ENCODE measurements around the gene CTSV.
"Not testable (repeated sequence)": the region's sequence is repeated elsewhere in the genome, so short reads cannot be mapped to it uniquely, and the experiment has no call there.

DNA sequence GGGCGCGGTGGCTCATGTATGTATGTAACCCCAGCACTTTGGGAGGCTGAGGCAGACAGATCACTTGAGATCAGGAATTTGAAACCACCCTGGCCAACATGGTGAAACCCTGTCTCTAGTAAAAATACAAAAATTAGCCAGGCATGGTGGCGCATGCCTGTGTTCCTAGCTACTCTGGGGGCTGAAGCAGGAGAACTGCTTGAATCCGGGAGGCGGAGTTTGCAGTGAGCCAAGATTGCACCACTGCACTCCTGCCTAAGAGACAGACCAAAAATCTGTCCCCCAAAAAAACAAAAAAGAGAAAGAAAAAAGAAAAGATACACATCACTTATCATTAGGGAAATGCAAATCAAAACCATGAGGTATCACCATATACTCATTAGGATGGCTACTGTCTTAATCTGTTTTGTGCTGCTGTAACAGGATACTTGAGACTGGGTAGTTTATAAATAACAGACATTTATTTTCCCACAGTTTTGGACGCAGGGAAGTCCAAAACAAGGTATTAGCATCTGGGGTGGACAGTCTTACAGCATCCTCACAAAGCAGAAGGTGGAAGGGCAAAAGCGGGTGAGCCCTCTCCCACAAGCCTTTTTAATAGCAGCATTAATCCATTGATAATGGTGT is 55.3 kb downstream of the CTSV start:
- not testable (repeated sequence) for TF ChIP-seq ZZZ3 (IDR thresholded peaks at IDR 0.05; ENCODE audit: control insufficient read depth, insufficient read length, low read depth); SP1 (IDR thresholded peaks at IDR 0.05; ENCODE audit: low read depth, low read length); SUZ12 (IDR thresholded peaks at IDR 0.05; ENCODE audit: unreplicated experiment); HCFC1 (IDR thresholded peaks at IDR 0.05; ENCODE audit: low read length); FOS (IDR thresholded peaks at IDR 0.05; ENCODE audit: borderline replicate concordance, extremely low read depth, insufficient read length); SRF (IDR thresholded peaks at IDR 0.05; ENCODE audit: low read depth in 2 of 2, low read length in 2 of 2); CREM (IDR thresholded peaks at IDR 0.05; ENCODE audit: low read depth)
- TF ChIP-seq, protein P1, sequence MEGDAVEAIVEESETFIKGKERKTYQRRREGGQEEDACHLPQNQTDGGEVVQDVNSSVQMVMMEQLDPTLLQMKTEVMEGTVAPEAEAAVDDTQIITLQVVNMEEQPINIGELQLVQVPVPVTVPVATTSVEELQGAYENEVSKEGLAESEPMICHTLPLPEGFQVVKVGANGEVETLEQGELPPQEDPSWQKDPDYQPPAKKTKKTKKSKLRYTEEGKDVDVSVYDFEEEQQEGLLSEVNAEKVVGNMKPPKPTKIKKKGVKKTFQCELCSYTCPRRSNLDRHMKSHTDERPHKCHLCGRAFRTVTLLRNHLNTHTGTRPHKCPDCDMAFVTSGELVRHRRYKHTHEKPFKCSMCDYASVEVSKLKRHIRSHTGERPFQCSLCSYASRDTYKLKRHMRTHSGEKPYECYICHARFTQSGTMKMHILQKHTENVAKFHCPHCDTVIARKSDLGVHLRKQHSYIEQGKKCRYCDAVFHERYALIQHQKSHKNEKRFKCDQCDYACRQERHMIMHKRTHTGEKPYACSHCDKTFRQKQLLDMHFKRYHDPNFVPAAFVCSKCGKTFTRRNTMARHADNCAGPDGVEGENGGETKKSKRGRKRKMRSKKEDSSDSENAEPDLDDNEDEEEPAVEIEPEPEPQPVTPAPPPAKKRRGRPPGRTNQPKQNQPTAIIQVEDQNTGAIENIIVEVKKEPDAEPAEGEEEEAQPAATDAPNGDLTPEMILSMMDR (IDR thresholded peaks at IDR 0.05 in 2 of 3, conservative IDR thresholded peaks at IDR 0.05 in 1 of 3; ENCODE audit: control insufficient read depth in 2 of 3, extremely low read depth in 1 of 3, insufficient read depth in 1 of 3, low read depth in 3 of 3, low read length in 3 of 3), result not testable (repeated sequence)

Measured in GM12878 (cell line).